ENCODE data around the gene EHD3.

The EHD3 gene

DNA sequence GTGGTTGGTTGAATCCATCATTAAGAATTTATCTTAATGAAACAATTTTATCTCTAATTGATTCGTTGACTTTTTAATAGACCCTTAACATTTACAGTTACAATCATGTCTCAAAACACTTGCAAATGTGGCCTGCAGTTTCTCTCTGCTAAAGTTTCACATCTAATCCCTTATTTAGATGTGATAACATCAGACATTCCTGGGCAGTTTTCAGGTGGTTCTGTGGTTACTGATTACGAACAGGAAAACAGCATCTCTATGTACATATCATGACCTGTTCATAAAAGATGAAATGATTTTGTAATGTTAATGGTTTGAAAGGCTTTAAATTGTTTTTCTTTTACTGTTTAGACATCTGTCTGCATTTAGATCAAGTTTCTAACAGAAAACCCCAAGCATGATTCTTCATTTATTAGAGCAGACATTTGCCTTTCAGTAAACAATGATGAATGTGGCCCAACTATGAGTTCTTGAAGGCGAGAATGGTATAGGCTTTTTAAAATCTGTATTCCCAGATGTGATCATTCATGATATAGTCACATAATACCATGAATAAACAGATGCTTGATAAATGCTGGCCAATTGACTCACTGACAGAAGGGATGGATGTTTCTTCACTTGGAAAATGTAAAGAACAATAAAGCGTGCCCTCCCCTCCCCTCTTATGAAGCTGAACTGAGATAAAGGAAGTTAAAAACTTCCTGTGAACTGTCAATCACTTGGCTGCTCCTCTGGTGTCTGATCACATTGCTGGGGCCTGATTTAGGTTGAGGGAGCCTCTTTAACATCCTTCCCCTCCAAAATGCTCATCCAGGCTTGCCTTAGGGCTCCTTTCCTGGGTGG is 20.1 kb upstream of the EHD3 start:
- DNase-seq = no peak

DNA sequence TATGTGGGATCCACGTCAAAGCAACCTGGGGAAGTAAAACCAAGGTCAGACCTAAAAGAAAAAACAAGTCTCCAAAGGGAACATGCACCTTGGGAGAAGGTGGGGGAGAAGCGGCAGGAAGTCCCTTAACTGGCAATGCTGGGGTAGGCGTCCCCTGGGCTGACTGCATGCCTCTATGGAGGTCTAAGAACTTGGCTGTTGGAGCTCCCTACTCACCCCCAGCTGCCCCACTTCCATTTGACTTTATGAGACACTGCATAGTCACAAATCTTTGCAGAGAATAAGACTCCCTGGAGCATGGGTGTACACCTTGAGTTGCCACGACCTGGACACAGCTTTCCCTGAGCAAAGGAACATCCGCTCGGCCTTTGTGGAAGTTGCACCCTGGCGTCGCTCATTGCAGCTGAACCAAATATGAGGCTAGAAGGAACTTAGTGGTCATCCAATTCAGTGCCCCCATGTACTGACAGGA is 19.5 kb upstream of the EHD3 start:
- DNase-seq = peak; percentile 28

DNA sequence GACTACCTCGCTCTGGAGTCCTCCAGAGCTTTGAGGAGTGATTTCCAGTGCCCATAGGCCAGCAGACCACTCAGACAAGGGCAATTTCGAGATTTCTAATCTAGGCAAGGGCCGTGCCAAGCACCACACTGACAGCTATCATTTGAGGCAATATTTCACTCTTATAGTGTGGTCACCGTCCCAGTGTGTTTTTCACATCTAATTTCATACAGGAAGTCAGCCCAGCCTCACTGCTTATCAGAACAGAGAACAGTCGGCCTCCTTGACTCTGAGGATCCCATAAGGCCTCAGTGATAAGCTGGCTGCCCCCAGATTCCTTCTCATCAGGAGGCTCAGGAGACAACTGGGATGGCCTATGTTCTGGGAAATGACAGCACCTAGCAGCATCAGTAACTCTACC is 17.2 kb upstream of the EHD3 start:
- peak; percentile 44 for DNase-seq

DNA sequence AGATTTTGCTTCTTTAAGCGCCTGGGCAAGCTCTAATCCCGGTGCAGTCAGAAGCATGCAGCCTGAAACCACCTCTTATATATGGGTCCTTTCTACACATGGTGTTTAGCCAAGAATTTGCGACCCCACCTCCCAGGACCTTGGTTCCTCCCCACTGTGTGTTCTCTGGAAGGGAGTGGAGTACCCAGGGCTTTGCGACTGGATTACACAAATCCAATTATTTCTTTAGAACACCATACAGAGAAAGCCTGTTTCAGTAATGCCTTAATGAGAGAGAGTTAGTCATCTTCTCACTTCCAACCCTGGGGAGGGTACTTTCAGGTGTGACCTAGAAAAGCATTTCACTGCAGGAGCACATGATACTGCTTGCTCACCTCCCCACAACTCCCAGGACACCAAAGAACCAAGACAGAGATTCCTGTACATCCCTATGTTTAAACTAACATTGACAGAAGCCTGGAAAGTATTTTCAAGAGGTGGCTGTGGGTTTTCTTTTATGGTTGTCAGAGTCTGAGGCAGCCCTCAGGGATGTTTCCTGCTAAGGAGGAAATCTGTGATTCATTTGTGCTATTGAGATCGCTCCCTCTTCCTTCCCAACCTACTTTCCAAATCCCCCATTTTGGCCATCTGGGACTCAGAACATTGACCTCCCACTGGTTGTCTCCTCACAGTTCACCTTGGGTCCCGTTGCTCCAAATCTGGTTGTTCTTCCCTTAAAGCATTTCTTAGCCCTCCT is 16.3 kb upstream of the EHD3 start, which contains the start of gene CAPN14:
CAPN14 (minus strand) TSS at position 51 of the 736 bp plus-strand sequence. CDS start 12,068 bp downstream, outside the sequence.
- peak; percentile 35 for DNase-seq

DNA sequence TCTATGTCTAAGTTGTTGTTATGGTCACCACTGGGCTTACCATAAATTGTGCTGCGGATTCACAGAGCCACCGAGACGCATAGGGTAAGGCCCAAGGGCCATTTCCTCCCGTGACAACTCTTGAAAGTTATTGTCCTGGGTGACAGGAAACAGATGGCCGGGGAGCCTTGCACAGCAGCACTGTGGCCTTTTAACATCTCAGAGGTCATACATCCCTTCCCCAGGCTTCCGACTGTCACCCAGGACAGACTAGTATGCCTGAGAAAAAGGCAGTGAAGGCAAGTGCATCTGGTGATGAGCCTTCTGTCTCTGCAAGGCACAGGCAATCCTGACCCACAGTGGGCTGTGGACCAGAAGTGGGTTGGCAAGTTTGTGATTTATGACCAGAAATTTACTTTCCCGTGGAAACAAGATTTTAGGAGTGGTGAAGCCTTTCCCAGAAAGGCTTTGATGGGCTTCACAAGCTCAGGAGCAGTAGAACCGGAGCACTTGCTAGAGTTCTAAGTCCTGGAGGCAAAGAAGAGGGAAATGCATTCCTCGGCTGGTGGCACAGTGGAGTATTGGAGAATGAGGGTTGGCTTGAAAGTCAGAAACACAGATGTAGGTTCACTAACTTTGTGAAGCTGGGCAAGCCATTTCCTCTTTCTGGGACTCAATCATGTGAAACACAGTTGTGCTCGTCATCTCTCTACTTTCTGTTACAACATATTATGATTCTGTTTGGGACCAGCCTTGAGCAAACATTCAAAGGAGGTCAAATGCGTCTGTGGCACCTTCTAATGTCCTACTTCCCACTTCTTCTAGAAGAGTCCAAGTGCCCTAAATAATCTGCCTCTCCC is 14.6 kb upstream of the EHD3 start:
- DNase-seq = peak; percentile 45

DNA sequence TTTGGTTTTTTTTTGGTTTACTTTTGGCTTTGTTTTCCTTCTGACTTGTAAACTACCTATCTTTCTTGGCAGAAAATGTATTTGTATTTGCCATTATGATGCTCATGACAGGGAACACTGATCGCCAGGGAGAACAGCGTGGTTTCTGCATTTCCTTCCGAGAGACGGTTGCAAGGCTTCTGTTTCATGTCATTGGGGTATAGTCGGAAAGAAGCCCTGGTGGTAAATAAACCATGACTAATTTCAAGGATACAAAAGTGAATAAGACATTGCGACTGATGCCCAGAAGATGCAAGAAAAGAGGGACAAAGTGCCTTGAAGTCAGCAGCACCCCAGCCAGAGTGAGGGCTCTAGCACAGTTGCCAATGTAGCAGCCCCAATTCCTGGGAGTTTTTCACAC is 12.4 kb upstream of the EHD3 start:
- DNase-seq = no peak

DNA sequence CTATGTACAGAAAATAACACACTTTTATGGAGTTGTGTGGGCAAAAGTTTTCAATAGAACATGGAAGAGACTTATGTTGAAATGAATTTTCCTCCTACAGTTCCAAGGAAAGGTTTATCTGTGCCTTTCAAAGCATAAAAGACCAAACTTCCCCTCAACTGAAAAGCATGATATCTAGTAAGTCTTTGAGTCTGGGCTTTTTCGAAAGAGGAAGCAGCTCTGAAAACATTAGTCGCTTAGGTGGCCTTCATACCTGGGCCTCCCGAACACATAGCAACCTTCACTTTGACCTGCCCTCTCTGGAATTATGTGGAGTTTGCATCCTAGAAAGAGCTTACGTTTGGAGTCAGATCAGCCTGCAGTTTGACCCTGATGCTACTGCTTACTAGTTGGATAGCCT is 11.9 kb upstream of the EHD3 start:
- DNase-seq = peak; percentile 37

DNA sequence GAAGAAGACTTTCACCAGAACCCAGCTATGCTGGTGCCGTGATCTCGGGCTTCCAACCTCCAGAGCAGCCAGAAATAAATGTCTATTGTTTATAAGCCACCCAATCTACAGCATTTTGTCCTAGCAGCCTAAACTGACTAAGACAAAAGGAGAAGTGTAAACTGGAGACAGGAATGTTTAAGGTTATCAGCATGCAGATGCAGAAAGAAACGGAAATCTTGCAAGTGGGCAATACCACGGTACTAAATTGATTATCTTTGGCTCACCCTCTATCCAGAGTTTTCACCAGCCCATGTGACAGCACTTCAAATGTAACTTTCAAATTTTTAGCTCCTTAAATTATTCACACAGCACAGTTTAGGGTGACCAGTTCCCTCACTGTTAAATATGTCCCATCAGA is 10.9 kb upstream of the EHD3 start:
- no peak for DNase-seq

DNA sequence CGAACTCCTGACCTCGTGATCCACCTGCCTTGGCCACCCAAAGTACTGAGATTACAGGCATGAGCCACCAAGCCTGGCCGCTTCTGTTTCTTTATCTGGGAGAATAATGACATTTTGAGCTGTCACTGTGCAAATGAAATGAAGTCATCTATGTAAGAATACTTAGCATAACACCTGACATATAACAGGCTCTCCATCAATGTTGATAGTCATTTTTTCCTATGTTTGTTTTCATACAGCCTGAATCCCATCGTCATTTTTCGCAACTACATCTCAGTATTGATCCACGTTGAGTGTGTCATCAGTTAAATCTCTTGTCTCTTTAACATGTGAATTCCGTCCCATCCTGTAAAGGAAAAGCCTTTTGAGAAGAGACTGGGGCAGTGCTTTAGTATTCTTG is 10.2 kb upstream of the EHD3 start:
- DNase-seq = no peak

DNA sequence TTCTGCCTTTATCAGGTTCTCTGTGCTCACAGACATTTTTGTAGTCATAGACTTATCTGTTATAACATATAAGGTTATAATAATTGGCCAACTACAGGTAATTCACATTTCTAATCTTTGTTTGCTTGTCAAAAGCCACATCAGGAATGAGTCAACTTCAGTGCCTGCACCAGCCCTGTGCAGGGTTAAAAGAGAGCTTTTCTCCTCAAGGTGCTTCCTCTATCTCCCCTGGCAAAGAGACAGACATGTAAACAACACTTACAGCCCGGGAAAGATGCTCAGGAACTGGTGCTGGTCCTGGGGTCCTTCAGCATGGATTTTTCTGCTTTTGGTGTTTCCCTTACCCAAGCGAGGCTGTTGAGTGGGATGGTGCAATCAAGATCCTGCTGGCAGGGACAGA is 7.7 kb upstream of the EHD3 start:
- DNase-seq = no peak

DNA sequence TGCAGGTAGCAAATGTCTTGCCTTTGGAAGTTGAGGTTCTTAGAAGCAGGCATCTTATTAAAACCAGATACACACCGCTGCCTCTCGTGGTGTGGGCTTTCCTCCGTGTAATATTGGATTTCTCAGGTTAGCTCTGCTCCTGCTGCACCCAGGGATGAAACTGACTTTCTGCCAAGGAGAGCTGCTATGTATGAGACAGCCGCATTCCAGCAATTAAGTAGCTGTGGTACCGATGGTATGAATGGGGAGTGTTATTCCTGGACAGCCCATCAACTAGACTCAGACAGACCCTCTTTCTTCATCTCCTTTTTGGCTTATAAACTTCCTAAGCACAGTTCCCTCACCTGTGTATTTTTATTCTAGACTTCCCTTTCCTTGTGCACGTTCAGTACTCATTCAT is 6.8 kb upstream of the EHD3 start:
- DNase-seq = peak; percentile 11

DNA sequence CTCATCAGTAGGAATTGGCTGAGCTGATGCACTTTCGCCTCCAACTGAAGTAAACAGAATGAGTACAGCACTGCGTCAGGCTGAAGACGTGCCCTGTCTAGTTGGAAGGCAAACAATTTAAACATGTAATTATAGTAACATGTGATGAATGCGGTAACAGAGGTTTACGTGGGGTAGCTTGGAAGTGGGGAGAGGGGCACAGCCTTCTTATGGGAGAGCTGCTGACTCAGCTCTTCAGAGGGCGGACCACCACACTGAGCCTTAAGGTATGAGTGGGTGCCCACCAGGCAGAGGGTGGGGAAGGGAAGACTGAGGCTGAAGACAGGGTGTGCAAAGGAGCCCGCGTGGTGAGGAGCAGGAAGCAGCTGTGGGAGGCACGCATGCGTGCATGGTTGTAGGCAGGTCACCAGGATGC is 6.2 kb upstream of the EHD3 start:
- peak; percentile 4 for DNase-seq

DNA sequence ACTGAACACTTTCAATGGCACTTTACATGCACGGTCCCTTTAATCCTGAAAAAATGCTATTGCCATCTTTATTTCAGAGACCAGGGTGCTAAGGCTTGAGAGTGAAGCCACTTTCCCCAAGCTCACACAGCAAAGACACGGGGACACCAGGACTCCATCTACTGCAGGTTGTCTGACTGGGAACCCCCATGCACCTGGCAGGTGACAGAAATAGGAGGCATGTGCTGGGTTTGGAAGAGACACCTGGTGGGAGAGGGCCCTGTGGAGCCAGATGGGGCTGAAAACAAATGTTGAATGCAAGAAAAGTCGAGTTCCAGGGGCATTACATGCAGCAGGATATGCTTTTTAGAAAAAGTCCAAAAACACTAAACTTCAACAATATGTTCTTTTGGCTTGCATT is 5.2 kb upstream of the EHD3 start:
- DNase-seq = peak; percentile 24

DNA sequence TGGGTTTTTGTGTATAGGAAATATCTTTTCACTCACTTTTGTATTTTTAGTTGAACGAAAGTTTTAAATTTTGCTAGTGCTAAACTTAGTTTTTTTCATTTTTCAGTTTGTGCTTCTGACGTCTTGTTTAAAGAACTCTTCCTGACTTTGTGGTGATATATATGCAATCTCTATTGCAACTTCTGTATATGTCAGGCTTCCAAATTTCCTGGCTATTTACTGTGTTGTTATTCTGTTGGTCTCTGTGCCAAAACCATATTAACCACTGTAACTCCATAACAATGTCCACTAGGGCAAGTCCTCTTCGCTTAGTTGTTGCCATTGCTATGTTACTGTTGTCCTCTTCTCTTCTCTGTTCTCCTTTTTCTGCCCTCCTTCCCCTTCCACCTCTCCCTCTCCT is 3.2 kb upstream of the EHD3 start:
- no peak for DNase-seq

DNA sequence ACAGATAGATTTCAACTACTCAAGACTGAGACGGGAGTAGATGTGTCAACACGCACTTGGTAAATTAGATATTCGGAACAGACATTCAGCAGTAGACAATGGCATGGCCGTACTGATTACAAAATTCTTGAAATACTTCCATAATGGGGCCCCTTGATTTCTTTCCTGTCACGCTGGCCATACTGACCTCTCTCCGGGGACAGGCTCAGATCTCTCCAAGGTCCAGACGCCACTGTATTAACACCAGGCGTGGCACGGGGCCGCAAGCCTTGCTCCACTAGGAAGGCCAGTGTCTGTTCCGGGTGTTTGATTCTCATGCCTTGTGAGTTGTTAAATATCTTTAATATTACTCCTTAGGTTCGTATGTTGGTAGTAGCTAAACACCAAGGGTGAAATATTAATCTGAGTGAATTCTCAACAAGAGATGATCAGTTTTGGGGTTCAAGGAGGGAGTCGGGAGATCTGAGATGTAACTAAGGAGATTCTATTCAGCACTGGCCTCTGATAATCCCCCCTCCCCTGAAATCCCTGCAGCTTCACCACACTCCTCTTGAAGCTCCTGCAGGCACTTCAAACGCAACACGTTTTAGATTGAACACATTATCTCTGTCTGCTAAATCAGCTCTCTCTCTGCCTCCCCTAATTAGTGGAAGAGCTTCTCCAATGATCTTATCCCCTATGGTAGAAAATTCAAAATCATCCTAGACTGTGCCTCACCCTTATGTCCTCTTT is 2.2 kb upstream of the EHD3 start:
- peak; percentile 3 for DNase-seq

DNA sequence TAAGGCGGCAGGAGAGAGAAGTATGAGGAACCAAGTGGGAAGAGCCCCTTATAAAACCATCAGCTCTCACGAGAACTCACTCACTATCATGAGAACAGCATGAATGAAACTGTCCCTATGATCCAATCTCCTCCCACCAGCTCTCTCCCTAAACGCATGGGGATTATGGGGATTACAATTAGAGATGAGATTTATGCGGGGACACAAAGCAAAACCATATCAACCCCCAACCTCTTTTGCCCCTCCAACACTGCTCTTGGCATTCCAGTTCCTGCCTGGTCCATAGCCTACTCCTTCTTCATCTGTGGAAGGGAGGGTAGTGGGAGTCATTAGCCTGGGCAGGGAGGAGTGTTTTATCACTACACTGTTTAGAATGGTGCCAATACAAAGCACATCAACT is 1.4 kb upstream of the EHD3 start:
- DNase-seq = peak; percentile 13

DNA sequence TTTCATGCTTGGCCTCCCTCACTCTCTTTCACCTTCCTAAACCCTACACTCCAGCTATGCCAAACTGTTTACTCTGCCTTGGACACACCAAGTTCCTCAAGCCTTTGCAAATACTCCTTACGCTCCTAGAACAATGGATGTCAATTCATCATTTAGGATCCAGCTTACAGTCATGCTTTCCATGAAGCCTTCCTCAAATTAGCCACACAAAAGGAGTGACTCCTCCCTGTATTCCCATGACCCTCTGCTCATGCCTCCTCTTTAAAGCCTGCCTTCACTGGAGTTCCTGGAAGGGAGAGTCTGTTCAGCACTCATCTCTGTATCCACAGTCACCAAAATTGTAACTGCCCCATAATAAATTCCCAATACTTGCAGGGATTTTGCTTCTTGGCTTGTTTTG is 721 bp upstream of the EHD3 start:
- DNase-seq = peak; percentile 43

DNA sequence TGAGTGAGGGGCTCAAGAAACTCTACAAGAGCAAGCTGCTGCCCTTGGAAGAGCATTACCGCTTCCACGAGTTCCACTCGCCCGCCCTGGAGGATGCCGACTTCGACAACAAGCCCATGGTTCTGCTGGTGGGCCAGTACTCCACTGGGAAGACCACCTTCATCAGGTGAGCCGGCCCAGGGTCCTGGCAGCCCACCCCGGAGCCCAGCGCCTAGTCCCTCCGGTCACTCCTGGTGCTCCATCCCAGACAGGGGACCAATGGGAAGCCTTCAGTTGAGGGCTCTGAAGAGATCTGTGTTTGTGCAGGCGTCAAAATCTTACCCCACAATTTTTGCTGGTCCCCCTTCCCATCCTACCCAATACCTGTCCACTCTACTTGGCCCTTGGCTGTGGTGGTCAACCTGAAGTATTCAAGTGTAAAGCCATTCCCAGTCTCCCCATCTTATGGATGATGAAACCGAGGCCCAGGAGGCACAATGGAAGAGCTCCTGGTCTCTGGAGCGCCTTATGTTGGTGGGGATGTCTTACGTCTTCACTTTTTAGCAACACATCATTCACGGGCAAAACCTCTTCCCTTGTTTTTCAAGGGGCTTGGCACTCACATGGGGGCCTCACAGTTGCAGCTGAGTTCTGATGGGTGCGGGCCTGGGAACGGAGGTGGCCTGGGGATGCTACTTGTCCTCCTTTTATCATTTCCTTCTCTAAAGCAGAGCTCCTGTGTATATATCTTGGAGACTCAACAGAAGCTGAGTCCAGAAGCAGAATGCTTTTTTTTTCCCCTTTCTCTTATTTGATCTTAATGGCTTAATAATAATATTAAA is 941 bp downstream of the EHD3 start:
- no peak for DNase-seq

DNA sequence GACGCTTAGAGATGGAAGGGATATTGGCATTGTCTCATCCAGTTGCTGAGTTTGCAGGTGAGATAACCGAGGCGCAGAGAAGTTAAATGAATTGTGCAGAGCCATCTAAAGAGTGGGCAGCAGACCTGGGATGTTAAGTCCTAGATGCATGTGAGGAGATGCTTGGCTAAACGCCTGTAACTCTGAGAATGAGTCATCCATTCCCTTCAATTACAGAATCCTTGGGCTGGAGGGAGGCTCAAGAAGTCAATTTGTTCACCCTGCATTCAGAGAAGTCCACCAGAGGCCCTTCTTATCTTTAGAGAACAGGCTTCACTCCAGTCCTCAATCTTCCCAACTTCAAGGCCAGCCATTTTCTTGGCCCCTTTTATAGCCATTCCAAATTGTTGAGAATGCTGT is 1.6 kb downstream of the EHD3 start:
- DNase-seq = no peak

DNA sequence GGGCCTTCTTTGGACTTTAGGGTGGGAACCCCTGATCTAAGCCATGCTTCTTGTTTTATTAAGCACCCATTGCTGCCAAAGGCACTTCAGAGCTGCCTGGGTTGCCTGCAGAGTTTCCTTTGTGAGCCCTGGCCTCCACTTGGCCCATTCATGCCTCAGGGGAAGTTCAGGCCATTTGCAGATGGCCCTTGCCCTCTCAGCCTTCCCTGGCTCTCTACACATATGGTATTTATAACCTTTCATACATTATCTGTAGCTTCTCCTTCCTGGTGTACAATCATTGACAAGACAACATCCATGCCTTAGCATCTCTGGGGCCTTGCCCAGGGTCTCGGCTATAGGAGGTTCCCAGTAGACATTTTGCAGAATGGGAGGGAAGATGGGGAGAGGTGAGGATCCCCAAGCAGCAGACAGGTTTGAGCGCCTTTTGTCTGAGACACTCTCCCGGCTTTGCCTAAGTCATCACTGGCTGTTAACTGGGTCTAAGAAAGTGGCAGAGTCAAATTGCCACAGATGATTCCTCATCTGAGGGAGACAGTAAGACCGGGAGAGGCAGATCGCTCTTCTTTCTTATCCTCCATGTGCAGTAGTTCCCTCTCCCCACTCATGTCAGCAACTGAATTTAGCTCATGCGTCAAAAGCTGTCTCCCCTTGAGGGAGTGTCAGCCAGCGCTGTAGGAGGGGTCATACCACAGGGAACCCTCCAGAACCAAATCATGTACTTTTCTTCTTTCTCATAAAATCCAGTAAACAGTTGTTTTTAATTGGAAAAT is 2.7 kb downstream of the EHD3 start:
- peak; percentile 40 for DNase-seq

All from activated CD8-positive, alpha-beta memory T cell treated with anti-CD3 and anti-CD28 coated beads for 24 hours (primary cell).